Mesenchymal stem cell (in vitro differentiated cells and primary cell): ENCODE results near the gene MAOB.
A peak's percentile ranks its signal among the peaks of the same experiment; 100 is the strongest.

Experiments
- DNase-seq: peaks from one replicate; pipeline ENCODE4 v3.0.0-alpha.2; 2013
- H2AFZ ChIP-seq: one replicate; pipeline ENCODE4 v1.6.1; 2013; ENCODE audit warnings: low read depth, mild to moderate bottlenecking, control low read depth, inconsistent platforms, low read length, moderate library complexity
- H2AK5ac ChIP-seq: 2 replicates; pipeline ENCODE4 v1.6.1; 2013; ENCODE audit warnings: low read length, moderate library complexity, mild to moderate bottlenecking, inconsistent platforms; ENCODE audit not compliant: severe bottlenecking
- H2BK120ac ChIP-seq: one replicate; pipeline ENCODE4 v1.6.1; 2013; ENCODE audit warnings: low read depth, mild to moderate bottlenecking, inconsistent platforms, low read length, moderate library complexity
- H2BK12ac ChIP-seq, 2 experiments: one replicate each; pipeline ENCODE4 v1.6.1; 2013; ENCODE audit warnings: inconsistent platforms in 2 of 2, low read length in 2 of 2, mild to moderate bottlenecking in 2 of 2, moderate library complexity in 2 of 2, control low read depth in 1 of 2
- H2BK15ac ChIP-seq: one replicate; pipeline ENCODE4 v1.6.1; 2013; ENCODE audit warnings: mild to moderate bottlenecking, low read depth, inconsistent platforms; ENCODE audit not compliant: poor library complexity, severe bottlenecking
- H2BK5ac ChIP-seq: 2 replicates; pipeline ENCODE4 v1.6.1; 2013; ENCODE audit warnings: low read depth, mild to moderate bottlenecking, low read length, control low read depth, inconsistent platforms; ENCODE audit not compliant: poor library complexity, severe bottlenecking
- H3K14ac ChIP-seq, 2 experiments: one replicate each; pipeline ENCODE4 v1.6.1; 2013; ENCODE audit warnings: inconsistent platforms in 2 of 2, low read length in 2 of 2, control low read depth in 1 of 2, mild to moderate bottlenecking in 1 of 2, moderate library complexity in 1 of 2
- H3K18ac ChIP-seq, 2 experiments: one replicate each; pipeline ENCODE4 v1.6.1; 2013; ENCODE audit warnings: inconsistent platforms in 2 of 2, low read length in 2 of 2, control low read depth in 1 of 2, low read depth in 1 of 2, mild to moderate bottlenecking in 1 of 2
- H3K23ac ChIP-seq, 2 experiments: one replicate each; pipeline ENCODE4 v1.6.1; 2013; ENCODE audit warnings: inconsistent platforms in 2 of 2, low read length in 2 of 2, mild to moderate bottlenecking in 2 of 2, moderate library complexity in 2 of 2, control low read depth in 1 of 2
- H3K27ac ChIP-seq: 2 replicates; pipeline ENCODE4 v1.5.1; 2013; ENCODE audit warnings: mild to moderate bottlenecking, moderate library complexity, low read length, control low read depth, inconsistent platforms; ENCODE audit not compliant: poor library complexity, severe bottlenecking
- H3K27me3 ChIP-seq, 2 experiments: 2 replicates each; pipeline versions ENCODE4 v1.6.1 to v1.7.0; 2013; ENCODE audit warnings: low read length in 2 of 2, mild to moderate bottlenecking in 2 of 2, moderate library complexity in 2 of 2, control low read depth in 1 of 2, inconsistent platforms in 1 of 2; ENCODE audit not compliant: control insufficient read depth in 1 of 2, insufficient read depth in 1 of 2
- H3K36me3 ChIP-seq, 2 experiments: 2 replicates each; pipeline versions ENCODE4 v1.6.1 to v1.7.0; 2013; ENCODE audit warnings: low read length in 2 of 2, control low read depth in 1 of 2, inconsistent platforms in 1 of 2, low read depth in 1 of 2, mild to moderate bottlenecking in 1 of 2; ENCODE audit not compliant: insufficient read depth in 2 of 2, control insufficient read depth in 1 of 2
- H3K4ac ChIP-seq, 2 experiments: one replicate each; pipeline ENCODE4 v1.6.1; 2013; ENCODE audit warnings: inconsistent platforms in 2 of 2, low read length in 2 of 2, mild to moderate bottlenecking in 2 of 2, moderate library complexity in 2 of 2, control low read depth in 1 of 2, low read depth in 1 of 2
- H3K4me1 ChIP-seq: 2 replicates; pipeline ENCODE4 v1.6.1; 2013; ENCODE audit warnings: low read depth, low read length, control low read depth; ENCODE audit not compliant: control insufficient read depth, insufficient read depth
- H3K4me2 ChIP-seq: 2 replicates; pipeline ENCODE4 v1.6.1; 2013; ENCODE audit warnings: low read length, mild to moderate bottlenecking, inconsistent platforms; ENCODE audit not compliant: poor library complexity, severe bottlenecking
- H3K4me3 ChIP-seq, 2 experiments: 2 replicates each; pipeline versions ENCODE4 v1.5.1 to v1.7.0; 2013; ENCODE audit warnings: low read length in 2 of 2, mild to moderate bottlenecking in 2 of 2, control low read depth in 1 of 2, low read depth in 1 of 2; ENCODE audit not compliant: insufficient read depth in 1 of 2
- H3K79me1 ChIP-seq: replicated peaks from 2 replicates; pipeline ENCODE4 v1.6.1; 2013; ENCODE audit warnings: mild to moderate bottlenecking, control low read depth, low read length, inconsistent platforms; ENCODE audit not compliant: poor library complexity, severe bottlenecking
- H3K9ac ChIP-seq: 2 replicates; pipeline ENCODE4 v1.7.0; 2013; ENCODE audit warnings: mild to moderate bottlenecking, low read length, moderate library complexity
- H3K9me3 ChIP-seq: 2 replicates; pipeline ENCODE4 v1.7.0; 2013; ENCODE audit warnings: mild to moderate bottlenecking, low read length; ENCODE audit not compliant: control insufficient read depth
- H4K8ac ChIP-seq: one replicate; pipeline ENCODE4 v1.6.1; 2013; ENCODE audit warnings: inconsistent platforms, mild to moderate bottlenecking, low read length, moderate library complexity
- H4K91ac ChIP-seq: one replicate; pipeline ENCODE4 v1.6.1; 2013; ENCODE audit warnings: mild to moderate bottlenecking, low read length, inconsistent platforms
- WGBS: methylation state at CpG from one replicate; pipeline ENCODE4 v1.1.7; 2013; ENCODE audit warnings: mixed read lengths; 5-methylcytosine and 5-hydroxymethylcytosine counted together

Gene MAOB

DNA sequence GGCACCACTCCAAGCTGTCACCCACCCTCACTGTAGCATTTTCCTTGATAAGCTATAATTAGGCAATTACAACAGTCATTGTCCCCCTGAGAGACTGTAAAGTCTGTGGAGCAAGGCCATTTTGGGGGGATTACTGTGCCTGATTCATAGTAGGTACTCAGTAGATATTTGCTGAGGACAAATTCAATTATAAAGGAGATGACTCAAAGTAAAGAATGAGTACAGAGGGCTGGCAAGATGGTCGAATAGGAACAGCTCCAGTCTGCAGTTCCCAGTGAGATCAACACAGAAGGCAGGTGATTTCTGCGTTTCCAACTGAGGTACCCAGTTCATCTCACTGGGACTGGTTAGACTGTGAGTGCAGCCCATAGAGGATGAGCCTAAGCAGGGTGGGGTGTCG lies 42.0 kb downstream of the MAOB start:
- Histone ChIP-seq H2AK5ac (no peak overlapping the region), H3K9ac (no peak overlapping the region), H3K4me3 (no peak overlapping the region), H4K91ac (no peak overlapping the region), H2BK120ac (no peak overlapping the region), H3K18ac (no peak overlapping the region), H3K27me3 (peaks cover 0 to 13% of the 10 kb centered on the region in 2 experiments), H3K4me1 (no peaks in the 10 kb centered on the region), H2BK12ac (no peak overlapping the region), H2BK15ac (no peak overlapping the region), H4K8ac (no peak overlapping the region), H2BK5ac (no peak overlapping the region), H3K4ac (no peak overlapping the region), H3K9me3 (no peaks in the 10 kb centered on the region), H3K27ac (no peak overlapping the region), H2AFZ (no peak overlapping the region), H3K4me2 (no peak overlapping the region), H3K36me3 (no peaks in the 10 kb centered on the region), H3K14ac (no peak overlapping the region), H3K79me1 (no peaks in the 10 kb centered on the region), H3K23ac (no peak overlapping the region)
- 58% methylated on average over 3 of the region's 3 CpGs for WGBS
- DNase-seq, result no peak

DNA sequence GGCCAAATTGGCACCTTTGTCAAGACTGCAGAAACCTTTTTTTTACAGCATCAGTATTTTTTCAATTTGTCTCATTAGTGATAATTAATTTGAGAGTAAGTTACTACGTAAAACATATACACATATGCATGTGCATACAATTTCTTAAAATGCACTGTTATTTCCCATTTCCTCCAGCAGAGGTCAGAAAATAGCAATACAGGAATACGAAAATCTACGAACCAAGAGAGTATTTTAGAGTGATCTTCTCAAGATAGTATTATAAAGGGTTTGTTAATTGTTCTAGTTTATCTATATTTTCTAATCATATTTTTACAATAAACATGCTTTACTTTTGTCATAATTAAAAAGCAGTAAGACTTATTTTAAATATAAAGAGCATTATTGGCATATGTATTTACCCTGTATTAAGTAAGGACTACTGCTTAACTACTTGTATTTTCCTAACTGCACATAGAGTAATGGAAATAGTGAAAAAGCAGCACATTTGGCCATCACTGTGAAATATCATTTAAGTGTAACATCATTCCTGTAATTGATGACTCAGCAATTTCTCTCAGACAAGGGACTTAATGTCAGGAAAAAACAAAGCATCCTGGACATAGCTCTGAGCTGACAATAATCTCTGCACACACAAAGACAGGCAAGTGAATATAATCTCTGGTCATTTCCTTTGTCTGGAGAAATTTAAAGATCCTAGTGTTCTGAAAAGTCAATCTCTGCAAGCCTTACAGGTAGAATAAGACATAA lies 45.6 kb downstream of the MAOB start:
- H3K18ac ChIP-seq, result no peak overlapping the region
- no peak overlapping the region for H3K27ac ChIP-seq
- DNase-seq, result peak; percentile 17
- H3K4me3 ChIP-seq, result no peak overlapping the region
- peaks cover 0 to 23% of the 10 kb centered on the region in 2 experiments for H3K27me3 ChIP-seq
- H3K14ac ChIP-seq, result no peak overlapping the region
- no peak overlapping the region for H3K23ac ChIP-seq
- H2AFZ ChIP-seq, result no peak overlapping the region
- no peak overlapping the region for H3K4me2 ChIP-seq
- no peak overlapping the region for H4K91ac ChIP-seq
- no peak overlapping the region for H2AK5ac ChIP-seq
- H3K4ac ChIP-seq, result no peak overlapping the region
- no peaks in the 10 kb centered on the region for H3K79me1 ChIP-seq
- no peak overlapping the region for H2BK120ac ChIP-seq
- H3K9me3 ChIP-seq, result no peaks in the 10 kb centered on the region
- H3K9ac ChIP-seq, result no peak overlapping the region
- no CpG with 5 or more reads among the region's 3 CpGs for WGBS
- no peaks in the 10 kb centered on the region for H3K36me3 ChIP-seq
- no peak overlapping the region for H2BK12ac ChIP-seq
- no peak overlapping the region for H2BK15ac ChIP-seq
- H2BK5ac ChIP-seq, result no peak overlapping the region
- H4K8ac ChIP-seq, result no peak overlapping the region
- no peaks in the 10 kb centered on the region for H3K4me1 ChIP-seq

DNA sequence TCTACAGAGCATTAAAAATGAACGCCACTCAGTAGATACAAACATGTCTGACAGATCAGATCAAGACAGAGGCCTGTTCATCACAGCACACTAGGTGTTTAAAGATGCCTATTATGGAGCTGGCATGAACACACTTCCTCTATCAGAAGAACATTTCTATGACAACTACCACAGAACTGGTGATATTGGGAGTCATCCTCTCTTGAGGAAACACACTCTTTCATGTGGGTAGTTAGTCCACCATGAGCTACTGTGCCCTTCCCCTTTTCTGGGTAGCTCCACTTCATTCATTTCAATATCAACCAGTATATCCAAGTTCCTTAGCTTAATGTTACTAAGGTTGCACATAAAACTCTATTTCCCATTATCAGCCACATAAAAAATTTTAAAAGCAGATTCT lies 46.7 kb downstream of the MAOB start:
- Histone ChIP-seq H3K27ac (no peak overlapping the region), H3K27me3 (peaks cover 0 to 23% of the 10 kb centered on the region in 2 experiments), H4K8ac (no peak overlapping the region), H3K4ac (no peak overlapping the region), H3K9me3 (no peaks in the 10 kb centered on the region), H2BK5ac (no peak overlapping the region), H3K4me2 (no peak overlapping the region), H3K18ac (no peak overlapping the region), H3K9ac (no peak overlapping the region), H2BK120ac (no peak overlapping the region), H3K36me3 (no peaks in the 10 kb centered on the region), H4K91ac (no peak overlapping the region), H3K4me3 (no peak overlapping the region), H2BK15ac (no peak overlapping the region), H3K4me1 (no peaks in the 10 kb centered on the region), H2AFZ (no peak overlapping the region), H3K79me1 (no peaks in the 10 kb centered on the region), H3K23ac (no peak overlapping the region), H2AK5ac (no peak overlapping the region), H3K14ac (no peak overlapping the region), H2BK12ac (no peak overlapping the region)
- no CpG with 5 or more reads among the region's 1 CpG for WGBS
- no peak for DNase-seq

DNA sequence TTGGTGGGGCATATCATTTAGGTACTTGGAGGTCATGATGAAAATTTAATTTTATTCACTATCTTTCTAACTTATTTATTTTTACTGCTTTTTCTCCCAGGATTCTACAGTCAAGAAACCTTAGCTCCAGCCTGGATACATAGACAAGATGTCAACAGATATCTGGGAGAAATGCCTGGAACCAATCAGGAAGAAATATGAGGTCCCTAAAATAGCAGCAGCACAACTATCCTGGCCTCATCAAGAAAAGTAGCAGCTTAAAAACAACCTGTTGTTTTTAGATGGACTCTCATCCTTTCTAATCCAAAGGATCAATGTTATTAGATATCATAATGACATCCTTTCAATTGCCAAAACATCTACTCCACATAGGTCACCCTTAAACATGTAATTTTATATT lies 54.5 kb downstream of the MAOB start:
- no peaks in the 10 kb centered on the region for H3K79me1 ChIP-seq
- no peak overlapping the region for H3K4me2 ChIP-seq
- H3K27ac ChIP-seq, result no peak overlapping the region
- H2BK5ac ChIP-seq, result no peak overlapping the region
- no peak overlapping the region for H3K23ac ChIP-seq
- no peak overlapping the region for H2BK120ac ChIP-seq
- H3K9ac ChIP-seq, result no peak overlapping the region
- H3K18ac ChIP-seq, result no peak overlapping the region
- peaks cover 1% of the 10 kb centered on the region for H3K4me1 ChIP-seq
- H4K91ac ChIP-seq, result no peak overlapping the region
- H3K14ac ChIP-seq, result no peak overlapping the region
- H2BK15ac ChIP-seq, result no peak overlapping the region
- H3K4me3 ChIP-seq, result no peak overlapping the region
- H3K36me3 ChIP-seq, result no peaks in the 10 kb centered on the region
- no peak overlapping the region for H4K8ac ChIP-seq
- no peak overlapping the region for H2AK5ac ChIP-seq
- no peak overlapping the region for H2AFZ ChIP-seq
- no peak overlapping the region for H2BK12ac ChIP-seq
- DNase-seq, result no peak
- H3K9me3 ChIP-seq, result no peaks in the 10 kb centered on the region
- H3K4ac ChIP-seq, result no peak overlapping the region
- H3K27me3 ChIP-seq, result peaks cover 0 to 5% of the 10 kb centered on the region in 2 experiments
